Activated CD4-positive, alpha-beta T cell treated with anti-CD3 and anti-CD28 coated beads, Interleukin-2, amount 10 ng/mL, durations not matched to agents 7 days and 5 days (primary cell): Measurements from ENCODE around the gene ATP6V1F. TPM values are rescaled to one million over a fixed set of nuclear protein-coding genes. Genes with fewer than 3 reads are reported as not detected.
A peak's percentile ranks its signal among the peaks of the same experiment; 100 is the strongest.

Experiments used
- CTCF ChIA-PET: fragments of 350-600 bp; sonication (Branson Sonifier 250); formaldehyde crosslinking; loops from one replicate; lab custom pipeline; 2021; ENCODE audit warnings: antibody characterized with exemption; lab: Charles Lee
- POLR2A ChIA-PET: fragments of 350-600 bp; sonication (Branson Sonifier 250); formaldehyde crosslinking; loops from one replicate; lab custom pipeline; 2021; ENCODE audit warnings: antibody characterized with exemption; lab: Charles Lee
- DNase-seq: peaks from one replicate; pipeline ENCODE4 v3.0.0-alpha.2; 2020
- H3K27ac Mint-ChIP-seq: one replicate; pipeline ENCODE4 v1.8.0; 2021; ENCODE audit warnings: mild to moderate bottlenecking, moderate library complexity, mixed read lengths
- H3K27me3 Mint-ChIP-seq: one replicate; pipeline ENCODE4 v1.8.0; 2021; ENCODE audit warnings: mixed read lengths
- H3K36me3 Mint-ChIP-seq: one replicate; pipeline ENCODE4 v1.8.0; 2021; ENCODE audit warnings: low read depth, mixed read lengths
- H3K4me1 Mint-ChIP-seq: one replicate; pipeline ENCODE4 v1.8.0; 2021; ENCODE audit warnings: mixed read lengths
- H3K4me3 Mint-ChIP-seq: one replicate; pipeline ENCODE4 v1.8.0; 2021; ENCODE audit warnings: mild to moderate bottlenecking, moderate library complexity, mixed read lengths
- H3K9me3 Mint-ChIP-seq: one replicate; pipeline ENCODE4 v1.8.0; 2021; ENCODE audit warnings: mixed read lengths
- total RNA-seq, 2 experiments: library from RNA; stranded (reverse); gene quantifications; one replicate each; pipeline ENCODE4 v1.2.3, GENCODE V29; 2021

The ATP6V1F gene
- total RNA-seq, 2 experiments from 2014 or later = 123 to 143 TPM

DNA sequence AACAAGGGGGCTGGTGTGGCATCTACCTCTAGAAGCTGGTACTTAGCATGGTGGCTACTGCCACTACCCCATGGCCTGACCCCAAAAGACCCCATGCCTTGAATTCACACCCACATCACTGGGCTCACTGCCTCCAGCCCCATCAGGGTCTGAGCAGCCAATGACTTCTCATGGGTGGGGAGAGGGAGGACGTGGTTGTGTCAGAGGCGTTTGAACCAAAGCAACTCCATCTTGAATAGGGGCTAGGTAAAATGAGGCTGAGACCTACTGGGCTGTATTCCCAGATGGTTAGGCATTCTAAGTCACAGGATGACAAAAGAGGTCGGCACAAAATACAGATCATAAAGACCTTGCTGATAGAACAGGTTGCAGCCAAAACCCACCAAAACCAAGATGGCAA, 32.7 kb downstream of the ATP6V1F start:
- Mint-ChIP-seq H3K4me3 (no peak overlapping the region), H3K4me1 (no peaks in the 10 kb centered on the region), H3K27me3 (peaks cover 10% of the 10 kb centered on the region), H3K36me3 (peaks cover 2% of the 10 kb centered on the region), H3K27ac (no peak overlapping the region), H3K9me3 (peaks cover 3% of the 10 kb centered on the region)
- ChIA-PET CTCF (interaction anchor here (0.5 to 1.0 kb wide), 2 partner anchors 12 to 376 kb away, joined by 5 to 7 read pairs; no protein-coding TSS in a partner anchor), POLR2A (no interaction called here)
- DNase-seq = no peak

DNA sequence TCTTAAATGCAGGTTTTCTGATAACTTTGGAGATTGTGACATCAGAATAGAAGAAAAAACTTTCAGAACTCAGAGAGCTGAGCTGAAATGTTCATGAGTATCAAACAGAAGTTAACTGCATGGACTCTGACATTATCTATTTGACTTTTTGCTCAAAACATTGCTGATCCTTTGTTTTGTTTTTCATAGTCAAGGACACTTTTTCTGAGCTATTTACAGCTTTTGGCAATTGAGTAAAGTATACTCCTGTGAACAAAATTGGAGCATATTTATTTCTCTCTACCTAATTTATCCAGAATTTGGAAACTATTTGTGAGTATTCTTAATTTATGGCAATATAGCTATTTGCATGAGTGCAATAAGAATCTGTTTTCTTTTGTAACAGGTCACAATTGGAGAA, 36.7 kb downstream of the ATP6V1F start:
- H3K36me3 Mint-ChIP-seq = peaks cover 2% of the 10 kb centered on the region
- CTCF ChIA-PET = interaction anchor here (1.4 kb wide), 2 partner anchors 15 to 192 kb away, joined by 3 read pairs; no protein-coding TSS in a partner anchor
- peaks cover 6% of the 10 kb centered on the region for H3K27me3 Mint-ChIP-seq
- H3K4me1 Mint-ChIP-seq = no peaks in the 10 kb centered on the region
- peaks cover 6% of the 10 kb centered on the region for H3K9me3 Mint-ChIP-seq
- H3K4me3 Mint-ChIP-seq = no peak overlapping the region
- no peak overlapping the region for H3K27ac Mint-ChIP-seq
- DNase-seq = no peak
- POLR2A ChIA-PET = no interaction called here

DNA sequence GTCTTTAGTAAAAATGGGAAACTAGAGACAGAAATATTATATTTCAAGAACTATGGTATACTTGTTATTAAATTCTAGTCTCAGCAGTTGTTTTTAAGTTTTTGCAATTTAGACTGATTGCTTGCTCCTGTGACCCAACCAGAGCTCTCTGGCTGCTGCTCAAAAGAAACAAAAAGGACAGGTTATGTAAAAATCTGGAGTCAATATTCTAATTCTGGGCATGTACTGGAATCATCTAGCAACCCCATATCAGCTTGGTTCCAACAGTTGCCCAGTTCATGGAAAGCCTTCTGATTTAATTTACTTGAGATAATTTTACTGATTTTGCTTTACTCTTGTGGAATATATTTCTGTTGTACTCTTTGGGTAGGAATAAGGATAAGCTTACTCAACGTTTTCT, 37.6 kb downstream of the ATP6V1F start:
- peaks cover 2% of the 10 kb centered on the region for H3K36me3 Mint-ChIP-seq
- no peak overlapping the region for H3K4me3 Mint-ChIP-seq
- ChIA-PET POLR2A (no interaction called here), CTCF (interaction anchor here (0.7 to 1.4 kb wide), 3 partner anchors 11 to 192 kb away, joined by 3 read pairs; no protein-coding TSS in a partner anchor)
- H3K27ac Mint-ChIP-seq = no peak overlapping the region
- H3K4me1 Mint-ChIP-seq = no peaks in the 10 kb centered on the region
- peaks cover 6% of the 10 kb centered on the region for H3K27me3 Mint-ChIP-seq
- no peak for DNase-seq
- peaks cover 6% of the 10 kb centered on the region for H3K9me3 Mint-ChIP-seq

DNA sequence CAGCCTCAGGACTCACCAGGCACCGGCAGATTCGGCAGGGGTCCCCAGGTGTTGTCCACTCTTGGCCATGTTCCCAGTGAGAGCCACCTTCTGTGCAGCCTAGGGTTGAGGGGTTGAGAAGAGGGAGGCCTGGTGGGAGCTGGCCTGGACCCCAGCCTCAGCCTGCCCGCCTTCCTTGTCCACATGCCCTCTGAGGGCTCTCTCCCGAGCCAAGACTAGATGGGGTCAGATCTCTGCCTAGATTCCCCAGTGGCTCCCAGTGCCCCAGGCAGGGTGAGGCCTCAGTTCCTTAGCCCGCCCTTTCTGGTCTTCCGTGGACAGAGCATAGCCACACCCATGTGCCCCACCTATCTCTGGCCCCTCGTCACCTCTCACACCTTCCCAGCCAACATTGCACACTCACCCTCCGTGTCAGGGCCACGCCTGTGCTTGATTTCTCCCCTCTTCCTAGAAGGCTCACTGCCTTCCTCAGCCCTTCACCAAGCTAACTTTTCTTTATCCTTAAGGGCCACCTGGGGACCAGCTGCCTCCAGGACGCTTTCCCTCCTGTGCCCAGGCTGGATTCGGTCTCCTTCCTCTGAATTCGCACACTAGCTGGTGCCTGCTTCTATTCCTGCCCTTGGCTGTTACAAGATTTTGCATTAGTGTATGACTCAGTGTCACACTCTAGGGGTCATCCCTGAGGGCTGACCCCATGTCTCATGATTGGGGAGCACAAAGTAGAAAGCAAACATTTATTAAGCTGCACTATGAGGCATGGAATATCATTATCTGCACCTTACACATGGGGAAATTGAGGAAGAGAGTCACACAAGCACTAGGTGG, 40.3 kb downstream of the ATP6V1F start:
- Mint-ChIP-seq H3K27me3 (peaks cover 10% of the 10 kb centered on the region), H3K4me3 (no peak overlapping the region), H3K27ac (no peak overlapping the region), H3K36me3 (peaks cover 2% of the 10 kb centered on the region), H3K4me1 (no peaks in the 10 kb centered on the region), H3K9me3 (peaks cover 6% of the 10 kb centered on the region)
- POLR2A ChIA-PET = no interaction called here
- no peak for DNase-seq
- CTCF ChIA-PET = interaction anchor here (0.9 to 1.9 kb wide), 4 partner anchors 9 to 261 kb away, joined by 3 to 4 read pairs (median 4); no protein-coding TSS in a partner anchor

DNA sequence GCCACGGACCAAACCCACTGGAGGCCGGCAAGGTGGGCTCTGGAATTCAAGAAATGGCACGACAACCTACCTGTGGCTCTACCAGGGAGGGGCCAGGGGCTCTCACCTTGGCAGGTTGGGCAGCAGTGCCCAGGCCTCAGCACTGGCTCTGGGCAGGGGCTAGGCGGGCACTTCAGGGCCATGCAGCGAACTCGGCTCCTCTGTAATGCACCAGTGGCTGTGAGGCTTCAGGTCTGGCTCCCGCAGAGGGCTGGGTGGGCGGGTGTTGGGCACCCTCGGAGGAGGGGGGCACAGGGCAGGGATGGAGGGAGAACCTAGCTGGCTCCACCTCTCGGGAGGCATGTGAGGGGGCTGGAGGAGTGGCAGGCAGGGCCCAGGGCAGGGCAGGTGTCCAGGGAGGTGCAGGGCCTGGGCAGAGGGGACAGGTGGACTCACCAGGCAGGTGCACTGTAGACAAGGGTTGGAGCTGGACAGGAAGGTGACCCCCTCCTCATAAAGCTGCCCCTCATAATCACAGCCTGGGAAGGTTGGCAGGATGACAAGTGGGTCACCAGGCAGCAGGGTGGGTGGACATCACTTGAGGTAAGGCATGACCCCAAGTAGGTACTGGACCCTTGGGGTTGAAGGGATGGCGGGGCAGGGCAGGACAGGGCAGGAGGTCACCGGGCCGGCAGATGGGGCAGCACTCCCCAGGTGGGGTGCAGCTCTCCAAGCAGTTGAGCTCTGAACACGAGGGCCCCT, 41.1 kb downstream of the ATP6V1F start:
- H3K27ac Mint-ChIP-seq = no peak overlapping the region
- POLR2A ChIA-PET = no interaction called here
- H3K36me3 Mint-ChIP-seq = no peaks in the 10 kb centered on the region
- CTCF ChIA-PET = interaction anchor here (0.9 to 1.9 kb wide), 4 partner anchors 8 to 260 kb away, joined by 3 to 4 read pairs (median 4); no protein-coding TSS in a partner anchor
- H3K4me3 Mint-ChIP-seq = no peak overlapping the region
- peaks cover 3% of the 10 kb centered on the region for H3K9me3 Mint-ChIP-seq
- H3K4me1 Mint-ChIP-seq = no peaks in the 10 kb centered on the region
- DNase-seq = no peak
- H3K27me3 Mint-ChIP-seq = peaks cover 6% of the 10 kb centered on the region

DNA sequence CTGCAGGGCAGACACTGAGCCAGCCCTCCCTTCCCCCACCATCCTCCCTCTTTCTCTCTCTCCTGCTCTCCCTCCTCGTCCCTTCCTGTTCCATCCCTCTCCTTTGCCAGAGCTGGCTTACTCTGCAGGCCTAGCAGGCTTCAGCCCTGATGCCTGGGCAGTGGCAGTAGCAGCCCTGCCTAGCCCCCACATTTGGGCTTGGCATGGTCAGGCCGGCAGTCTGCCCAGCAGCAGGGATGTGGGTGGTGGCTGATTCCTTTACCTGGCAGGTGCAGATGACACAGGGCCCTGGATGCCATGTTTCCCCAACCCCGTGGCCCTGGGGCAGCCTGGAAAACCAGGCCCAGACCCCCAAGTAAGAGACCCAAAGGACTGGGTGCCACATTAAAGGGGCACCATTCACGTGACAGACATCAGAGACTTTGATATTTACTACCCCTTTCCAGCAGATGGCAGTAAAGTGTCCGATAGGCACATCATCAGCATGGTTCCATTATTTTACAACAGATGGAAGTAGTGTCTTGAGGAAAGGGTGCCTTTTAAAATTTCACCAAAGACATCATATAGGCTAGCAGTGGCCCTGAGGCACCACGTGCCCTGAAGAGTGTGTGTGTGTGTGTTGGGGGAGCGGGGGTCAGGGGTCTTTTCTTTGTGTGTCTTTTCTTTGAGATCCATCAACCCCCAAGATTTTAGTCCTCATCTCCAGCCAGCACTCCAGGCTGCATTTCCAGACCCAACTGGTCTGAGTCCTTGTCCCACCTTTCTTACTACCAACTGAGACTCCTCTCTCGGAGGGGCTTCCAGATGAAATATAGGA, 41.9 kb downstream of the ATP6V1F start:
- Mint-ChIP-seq H3K27me3 (peaks cover 12% of the 10 kb centered on the region), H3K9me3 (peaks cover 3% of the 10 kb centered on the region), H3K36me3 (no peaks in the 10 kb centered on the region), H3K27ac (no peak overlapping the region), H3K4me3 (no peak overlapping the region), H3K4me1 (no peaks in the 10 kb centered on the region)
- peak; percentile 53 for DNase-seq
- POLR2A ChIA-PET = no interaction called here
- CTCF ChIA-PET = interaction anchor here (1.0 to 1.6 kb wide), 2 partner anchors 18 to 187 kb away, joined by 3 to 4 read pairs; no protein-coding TSS in a partner anchor

DNA sequence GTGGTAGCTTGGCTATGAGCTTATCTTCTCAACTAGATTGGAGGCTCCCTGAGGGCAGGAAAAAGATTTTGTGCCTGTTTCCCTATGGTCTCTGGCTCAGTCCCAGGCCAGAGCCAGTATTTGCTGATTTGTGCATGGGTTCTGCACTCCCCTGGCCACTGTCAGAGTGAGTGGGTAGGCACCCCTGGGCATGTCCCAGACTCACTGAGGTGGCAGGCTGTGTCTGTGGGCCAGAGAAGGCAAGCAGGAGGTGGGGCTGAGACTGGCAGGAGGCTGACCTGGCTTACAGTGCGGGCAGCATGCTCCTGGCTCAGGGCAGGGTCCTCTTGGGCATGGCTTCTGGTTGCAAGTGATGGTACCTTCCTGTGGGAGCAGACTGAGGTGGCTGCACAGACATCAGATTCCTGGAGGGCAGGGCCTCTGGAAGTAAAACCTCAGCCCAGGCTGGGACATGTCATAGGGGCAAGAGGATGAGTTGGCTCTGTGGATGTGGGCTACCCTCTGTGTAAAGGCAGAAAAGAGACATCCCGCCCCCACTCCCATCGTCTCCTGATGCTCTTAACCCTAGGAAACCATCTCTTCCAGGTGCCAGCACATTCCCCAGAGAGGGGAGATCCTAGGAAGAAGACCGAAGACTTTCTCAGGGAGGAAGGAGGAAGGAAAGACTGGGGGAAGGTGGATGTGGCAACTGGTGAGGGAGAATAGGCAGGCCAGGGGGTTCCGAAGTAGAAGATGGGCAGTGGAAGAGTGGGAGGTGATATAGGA, 43.5 kb downstream of the ATP6V1F start:
- Mint-ChIP-seq H3K36me3 (no peaks in the 10 kb centered on the region), H3K27me3 (peaks cover 22% of the 10 kb centered on the region), H3K4me3 (no peak overlapping the region), H3K4me1 (no peaks in the 10 kb centered on the region), H3K27ac (no peak overlapping the region), H3K9me3 (no peaks in the 10 kb centered on the region)
- ChIA-PET POLR2A (no interaction called here), CTCF (interaction anchor here (2.8 kb wide), 1 partner anchor 185 kb away, joined by 9 read pairs; no protein-coding TSS in a partner anchor)
- no peak for DNase-seq

DNA sequence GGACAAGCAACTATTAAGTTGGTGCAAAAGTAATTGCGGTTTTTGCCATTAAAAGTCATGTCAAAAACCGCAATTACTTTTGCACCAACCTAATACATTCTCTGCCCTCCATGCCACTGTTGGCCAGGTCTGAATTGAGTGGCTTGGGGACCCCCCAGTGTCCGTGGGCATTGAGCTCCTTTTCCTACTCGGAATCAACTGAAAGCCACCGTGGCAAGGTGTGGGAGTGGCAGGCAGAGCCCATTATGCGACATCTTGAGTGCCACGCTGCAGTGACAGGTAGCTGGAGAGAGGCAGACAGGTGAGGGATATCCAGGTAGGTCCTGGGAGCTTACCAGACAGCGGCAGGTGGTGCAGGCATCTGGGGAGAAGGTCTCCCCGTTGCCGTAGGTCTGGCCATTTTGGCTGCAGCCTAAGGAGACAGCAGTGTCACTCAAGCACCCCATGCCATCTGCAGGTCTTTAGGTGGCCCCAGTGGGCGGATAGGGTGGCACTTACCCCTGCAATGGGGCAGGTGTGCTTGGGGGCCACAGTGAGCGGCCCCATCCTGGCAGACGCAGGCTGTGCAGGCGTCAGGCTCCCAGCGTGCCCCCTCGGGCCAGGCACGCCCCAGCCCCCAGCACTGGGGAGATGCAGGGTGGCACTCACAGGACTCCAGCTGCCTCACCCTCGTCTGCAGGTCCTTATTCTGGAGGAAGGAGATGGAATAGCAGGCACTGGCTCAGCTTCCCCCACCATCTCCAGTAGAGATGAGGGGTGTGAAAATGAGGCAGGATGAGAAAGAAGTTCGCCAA, 44.3 kb downstream of the ATP6V1F start:
- ChIA-PET POLR2A (no interaction called here), CTCF (interaction anchor here (2.8 kb wide), 1 partner anchor 184 kb away, joined by 9 read pairs; no protein-coding TSS in a partner anchor)
- no peak for DNase-seq
- Mint-ChIP-seq H3K36me3 (no peaks in the 10 kb centered on the region), H3K27ac (no peak overlapping the region), H3K9me3 (no peaks in the 10 kb centered on the region), H3K4me3 (no peak overlapping the region), H3K4me1 (no peaks in the 10 kb centered on the region), H3K27me3 (peaks cover 30% of the 10 kb centered on the region)

DNA sequence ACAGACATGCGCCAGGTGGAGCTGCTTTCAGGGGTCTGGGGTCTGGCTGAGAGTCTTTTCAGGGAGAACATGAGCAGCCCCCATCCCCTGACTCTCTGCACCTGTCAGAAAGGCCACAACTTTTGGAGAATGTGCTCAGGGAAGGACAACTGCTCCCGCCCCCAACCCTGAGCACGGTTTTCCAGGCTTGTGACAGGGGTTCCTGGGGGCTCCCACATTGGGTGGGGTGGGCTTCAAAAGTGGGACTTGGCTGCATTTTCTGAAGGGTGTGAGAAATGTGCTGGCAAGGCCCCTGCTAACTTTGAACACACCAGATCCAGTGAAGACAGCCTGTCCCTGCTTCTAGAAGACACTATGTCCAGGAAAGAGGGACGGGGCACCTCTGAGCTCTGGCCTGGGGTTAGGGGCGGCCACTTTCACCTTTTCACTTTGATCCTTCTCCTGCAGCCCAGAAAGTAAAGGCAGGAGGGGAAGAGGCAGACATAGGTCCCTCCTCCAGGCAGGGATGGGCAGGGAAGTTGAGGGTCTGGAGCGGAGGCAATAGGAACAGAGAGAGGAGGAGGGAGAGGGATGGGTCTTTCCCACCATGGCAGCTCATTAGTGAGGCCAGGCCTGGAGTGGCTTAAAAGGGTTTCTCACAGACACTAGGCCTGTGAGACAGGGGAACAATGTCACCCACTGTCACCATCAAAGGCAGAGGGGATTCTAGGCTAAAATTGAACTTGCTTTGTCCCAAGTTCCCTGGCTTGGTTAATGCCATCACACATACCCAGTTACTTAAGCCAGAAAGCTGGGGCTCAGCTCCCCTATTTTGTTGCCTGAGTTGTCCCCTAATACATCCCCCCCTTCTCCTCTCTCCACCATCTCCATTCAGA, 46.3 kb downstream of the ATP6V1F start:
- H3K4me3 Mint-ChIP-seq = no peak overlapping the region
- no peak for DNase-seq
- H3K27ac Mint-ChIP-seq = no peak overlapping the region
- no peaks in the 10 kb centered on the region for H3K36me3 Mint-ChIP-seq
- H3K4me1 Mint-ChIP-seq = no peaks in the 10 kb centered on the region
- ChIA-PET CTCF (interaction anchor here (1.0 to 2.8 kb wide), 2 partner anchors 12 to 182 kb away, joined by 3 to 9 read pairs; no protein-coding TSS in a partner anchor), POLR2A (no interaction called here)
- H3K9me3 Mint-ChIP-seq = no peaks in the 10 kb centered on the region
- peaks cover 35% of the 10 kb centered on the region for H3K27me3 Mint-ChIP-seq

DNA sequence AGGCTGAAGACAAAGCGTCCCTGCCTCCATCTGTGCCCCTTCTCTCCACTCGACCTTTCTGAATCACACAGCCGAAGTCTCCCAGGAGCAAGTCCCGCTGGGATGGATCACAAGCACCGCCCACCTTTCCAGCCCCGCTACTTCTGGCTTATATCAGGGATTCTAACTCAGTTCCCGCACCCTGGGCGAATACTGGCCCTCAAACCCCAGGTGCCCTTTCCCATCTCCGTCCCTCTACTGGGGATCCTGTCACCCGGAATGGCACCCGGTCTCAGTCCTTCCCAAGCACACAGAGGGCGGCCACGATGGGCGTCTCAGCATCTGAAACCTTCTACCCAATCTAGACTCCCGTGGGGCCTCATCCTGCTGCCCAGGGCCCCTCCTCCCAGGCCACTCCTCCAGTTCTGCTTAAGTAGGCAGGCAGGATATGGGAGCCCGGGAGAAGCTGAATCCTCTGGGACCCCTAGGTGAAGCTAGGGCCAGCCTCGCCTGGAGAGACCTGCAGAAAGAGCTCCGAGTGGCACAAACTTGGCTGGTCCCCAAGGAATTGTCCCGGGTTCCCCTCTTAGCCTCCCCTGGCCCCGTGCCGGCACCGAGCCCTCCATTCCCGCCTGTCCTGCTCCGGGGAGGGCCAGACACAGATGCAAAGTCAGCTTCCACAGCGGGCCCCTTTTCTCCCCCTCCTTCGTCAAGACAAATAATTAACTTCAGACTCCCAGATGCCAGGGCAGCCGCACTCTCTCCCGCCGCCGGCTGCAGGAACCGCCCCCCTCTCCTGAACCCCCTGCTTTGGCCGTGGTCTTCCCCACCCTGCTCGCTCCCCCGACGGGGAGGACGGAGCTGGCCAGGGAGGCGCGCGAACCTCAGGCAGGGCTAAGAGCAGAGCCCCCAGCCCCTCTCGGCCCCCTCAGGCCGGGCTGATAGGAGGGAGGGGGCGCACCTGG, 47.2 kb downstream of the ATP6V1F start:
- H3K36me3 Mint-ChIP-seq = no peaks in the 10 kb centered on the region
- ChIA-PET POLR2A (no interaction called here), CTCF (no interaction called here)
- H3K4me1 Mint-ChIP-seq = no peaks in the 10 kb centered on the region
- H3K9me3 Mint-ChIP-seq = no peaks in the 10 kb centered on the region
- peaks cover 41% of the 10 kb centered on the region for H3K27me3 Mint-ChIP-seq
- no peak for DNase-seq
- no peak overlapping the region for H3K4me3 Mint-ChIP-seq
- H3K27ac Mint-ChIP-seq = no peak overlapping the region
